Spleen (tissue), 7 donors: ENCODE measurements around the gene VENTX.
"Not testable (repeated sequence)": the region's sequence is repeated elsewhere in the genome, so short reads cannot be mapped to it uniquely, and the experiment has no call there.

ENCODE experiments used
- POLR2A ChIP-seq, 3 donors: fragments of 450-650 bp; IDR thresholded peaks; one replicate each; pipeline ENCODE4 v1.5.1; 2017; ENCODE audit warnings: antibody characterized with exemption in 3 of 3, mild to moderate bottlenecking in 1 of 3
- POLR2AphosphoS5 ChIP-seq, 3 donors: sonication (generic); formaldehyde crosslinking; IDR thresholded peaks; one replicate each; pipeline ENCODE4 v1.5.1; 2017; ENCODE audit warnings: antibody characterized with exemption in 3 of 3
- TF ChIP-seq, protein P1 (sequence below), 11 experiments: fragments of 200-600 bp in 7 of 11; fragments of 450-650 bp in 4 of 11; sonication (generic) in 4 of 11; IDR thresholded peaks in 8 of 11; conservative IDR thresholded peaks in 3 of 11; 1 replicate in 7 of 11; 2 replicates in 4 of 11; pipeline versions ENCODE4 v1.4.0 to v1.8.0; 2016 to 2021; ENCODE audit warnings: antibody characterized with exemption in 11 of 11, inconsistent platforms in 4 of 11, mild to moderate bottlenecking in 1 of 11
- donor health status: DM: no; HTN: no; CAD: no; lungs with moderate emphysema.
- donor health status: DM: no; HTN: no; CAD: no.
- donor health status: DM: no; HTN: no; CAD: no.

DNA sequence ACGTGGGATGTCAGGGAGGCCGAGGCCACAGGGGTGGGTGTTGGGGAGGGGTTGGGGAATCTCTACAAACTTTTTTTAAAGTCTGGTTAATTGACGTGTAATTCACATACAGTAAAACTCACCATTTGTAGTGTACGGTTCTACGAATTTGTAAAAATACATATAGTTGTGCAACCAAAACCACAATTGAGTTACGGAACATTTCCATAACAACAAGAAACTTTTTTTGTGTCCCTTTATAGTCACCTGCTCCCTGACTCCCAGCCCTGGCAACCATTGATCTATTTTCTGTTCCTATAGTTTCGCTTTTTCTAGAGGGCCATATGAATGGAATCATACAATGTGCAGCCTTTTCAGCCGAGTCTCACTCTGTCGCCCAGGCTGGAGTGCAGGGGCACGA lies 2.9 kb upstream of the VENTX start:
- TF ChIP-seq POLR2A, POLR2AphosphoS5 (IDR thresholded peaks at IDR 0.05): not testable (repeated sequence)
- TF ChIP-seq, protein P1, sequence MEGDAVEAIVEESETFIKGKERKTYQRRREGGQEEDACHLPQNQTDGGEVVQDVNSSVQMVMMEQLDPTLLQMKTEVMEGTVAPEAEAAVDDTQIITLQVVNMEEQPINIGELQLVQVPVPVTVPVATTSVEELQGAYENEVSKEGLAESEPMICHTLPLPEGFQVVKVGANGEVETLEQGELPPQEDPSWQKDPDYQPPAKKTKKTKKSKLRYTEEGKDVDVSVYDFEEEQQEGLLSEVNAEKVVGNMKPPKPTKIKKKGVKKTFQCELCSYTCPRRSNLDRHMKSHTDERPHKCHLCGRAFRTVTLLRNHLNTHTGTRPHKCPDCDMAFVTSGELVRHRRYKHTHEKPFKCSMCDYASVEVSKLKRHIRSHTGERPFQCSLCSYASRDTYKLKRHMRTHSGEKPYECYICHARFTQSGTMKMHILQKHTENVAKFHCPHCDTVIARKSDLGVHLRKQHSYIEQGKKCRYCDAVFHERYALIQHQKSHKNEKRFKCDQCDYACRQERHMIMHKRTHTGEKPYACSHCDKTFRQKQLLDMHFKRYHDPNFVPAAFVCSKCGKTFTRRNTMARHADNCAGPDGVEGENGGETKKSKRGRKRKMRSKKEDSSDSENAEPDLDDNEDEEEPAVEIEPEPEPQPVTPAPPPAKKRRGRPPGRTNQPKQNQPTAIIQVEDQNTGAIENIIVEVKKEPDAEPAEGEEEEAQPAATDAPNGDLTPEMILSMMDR (IDR thresholded peaks at IDR 0.05 in 8 of 11, conservative IDR thresholded peaks at IDR 0.05 in 3 of 11), result not testable (repeated sequence)
